Peyer's patch (tissue), 4 donors: ENCODE measurements around the gene KRT7.

Source experiments
- CTCF ChIP-seq, 6 experiments: fragments of 450-650 bp in 4 of 6; fragments of 200-600 bp in 2 of 6; sonication (generic) in 1 of 6; IDR thresholded peaks; one replicate each; pipeline ENCODE4 v1.5.1; 2017 to 2019; ENCODE audit warnings: antibody characterized with exemption in 6 of 6, mild to moderate bottlenecking in 3 of 6, moderate library complexity in 1 of 6
- POLR2A ChIP-seq, 2 donors: fragments of 450-650 bp; IDR thresholded peaks; one replicate each; pipeline ENCODE4 v1.5.1; 2017; ENCODE audit warnings: antibody characterized with exemption in 2 of 2, mild to moderate bottlenecking in 2 of 2, moderate library complexity in 2 of 2

GRCh38 chr12:52271158-52271557 is 38.1 kb downstream of the KRT7 start:
- TF ChIP-seq POLR2A (IDR thresholded peaks at IDR 0.05), result no peak
- TF ChIP-seq CTCF (IDR thresholded peaks at IDR 0.05), result no peak
